ENCODE results near the gene TP53I13.

Gene TP53I13

GRCh38 chr17:29613856-29614255 is 45.4 kb downstream of the TP53I13 start:
- Histone ChIP-seq H3K9me3 (ENCODE audit: insufficient read depth, low read depth, low read length) (no peaks in the 10 kb centered on the region), H3K27ac (ENCODE audit: low read depth, low read length) (no peak overlapping the region), H3K4me1 (ENCODE audit: insufficient read depth, low read length) (peaks cover 19% of the 10 kb centered on the region), H3K9ac (ENCODE audit: low read depth, low read length) (0 out of 2 replicates have a peak overlapping the region, but pooled peaks have one; percentile 35), H3K36me3 (ENCODE audit: insufficient read depth, low read length) (no peaks in the 10 kb centered on the region), H3K27me3 (ENCODE audit: insufficient read depth, low read length) (peaks cover 63% of the 10 kb centered on the region), H3K4me3 (ENCODE audit: low read length) (peak overlapping the region; percentile 44)
- WGBS, result 27% methylated on average over 13 of the region's 13 CpGs

- H3K36me3 ChIP-seq (ENCODE audit: insufficient read depth, low read length), result no peaks in the 10 kb centered on the region
- H3K9me3 ChIP-seq (ENCODE audit: insufficient read depth, low read depth, low read length), result no peaks in the 10 kb centered on the region
- no peak overlapping the region for H3K9ac ChIP-seq (ENCODE audit: low read depth, low read length)
- H3K4me3 ChIP-seq (ENCODE audit: low read length), result no peak overlapping the region; the same call in 1 of the 2 replicates
- peaks cover 66% of the 10 kb centered on the region for H3K27me3 ChIP-seq (ENCODE audit: insufficient read depth, low read length)
- 81% methylated on average over 13 of the region's 16 CpGs for WGBS
- no peak overlapping the region for H3K27ac ChIP-seq (ENCODE audit: low read depth, low read length)
- peaks cover 19% of the 10 kb centered on the region for H3K4me1 ChIP-seq (ENCODE audit: insufficient read depth, low read length)
Measured at GRCh38 chr17:29614349-29615047, 46.0 kb downstream of the TP53I13 start.

- H3K4me3 ChIP-seq (ENCODE audit: low read length), result peak overlapping the region; percentile 65
- 0 out of 2 replicates have a peak overlapping the region, but pooled peaks have one; percentile 33 for H3K9ac ChIP-seq (ENCODE audit: low read depth, low read length)
- 64% methylated on average over 15 of the region's 15 CpGs for WGBS
Measured at GRCh38 chr17:29615048-29615385, 46.5 kb downstream of the TP53I13 start.

GRCh38 chr17:29615492-29616299 is 47.2 kb downstream of the TP53I13 start:
- no peaks in the 10 kb centered on the region for H3K9me3 ChIP-seq (ENCODE audit: insufficient read depth, low read depth, low read length)
- peaks cover 19% of the 10 kb centered on the region for H3K4me1 ChIP-seq (ENCODE audit: insufficient read depth, low read length)
- 3% methylated on average over 74 of the region's 74 CpGs for WGBS
- no peaks in the 10 kb centered on the region for H3K36me3 ChIP-seq (ENCODE audit: insufficient read depth, low read length)
- H3K4me3 ChIP-seq (ENCODE audit: low read length), result peak overlapping the region; percentile 65
- H3K27me3 ChIP-seq (ENCODE audit: insufficient read depth, low read length), result peaks cover 69% of the 10 kb centered on the region
- 0 out of 2 replicates have a peak overlapping the region, but pooled peaks have one; percentile 33 for H3K9ac ChIP-seq (ENCODE audit: low read depth, low read length)
- no peak overlapping the region for H3K27ac ChIP-seq (ENCODE audit: low read depth, low read length)

More at GRCh38 chr17:29615048-29615385, 46.5 kb downstream of the TP53I13 start:
- no peak overlapping the region for H3K27ac ChIP-seq (ENCODE audit: low read depth, low read length)
- no peaks in the 10 kb centered on the region for H3K9me3 ChIP-seq (ENCODE audit: insufficient read depth, low read depth, low read length)
- peaks cover 66% of the 10 kb centered on the region for H3K27me3 ChIP-seq (ENCODE audit: insufficient read depth, low read length)
- H3K4me1 ChIP-seq (ENCODE audit: insufficient read depth, low read length), result peaks cover 19% of the 10 kb centered on the region
- no peaks in the 10 kb centered on the region for H3K36me3 ChIP-seq (ENCODE audit: insufficient read depth, low read length)

GRCh38 chr17:29616300-29617048 is 48.0 kb downstream of the TP53I13 start:
- H3K9ac ChIP-seq (ENCODE audit: low read depth, low read length), result no peak overlapping the region
- WGBS, result 32% methylated on average over 32 of the region's 32 CpGs
- peaks cover 19% of the 10 kb centered on the region for H3K4me1 ChIP-seq (ENCODE audit: insufficient read depth, low read length)
- no peaks in the 10 kb centered on the region for H3K36me3 ChIP-seq (ENCODE audit: insufficient read depth, low read length)
- no peak overlapping the region for H3K27ac ChIP-seq (ENCODE audit: low read depth, low read length)
- H3K27me3 ChIP-seq (ENCODE audit: insufficient read depth, low read length), result peaks cover 77% of the 10 kb centered on the region
- peak overlapping the region; percentile 65 for H3K4me3 ChIP-seq (ENCODE audit: low read length)
- no peaks in the 10 kb centered on the region for H3K9me3 ChIP-seq (ENCODE audit: insufficient read depth, low read depth, low read length)

GRCh38 chr17:29617125-29617480 is 48.6 kb downstream of the TP53I13 start:
- Histone ChIP-seq H3K27ac (ENCODE audit: low read depth, low read length) (no peak overlapping the region), H3K27me3 (ENCODE audit: insufficient read depth, low read length) (peaks cover 82% of the 10 kb centered on the region), H3K4me3 (ENCODE audit: low read length) (peak overlapping the region; percentile 65), H3K9ac (ENCODE audit: low read depth, low read length) (no peak overlapping the region), H3K36me3 (ENCODE audit: insufficient read depth, low read length) (no peaks in the 10 kb centered on the region), H3K4me1 (ENCODE audit: insufficient read depth, low read length) (peaks cover 19% of the 10 kb centered on the region), H3K9me3 (ENCODE audit: insufficient read depth, low read depth, low read length) (no peaks in the 10 kb centered on the region)
- WGBS, result 7% methylated on average over 16 of the region's 16 CpGs

GRCh38 chr17:29617481-29618271 is 49.2 kb downstream of the TP53I13 start:
- Histone ChIP-seq H3K9me3 (ENCODE audit: insufficient read depth, low read depth, low read length) (no peaks in the 10 kb centered on the region), H3K9ac (ENCODE audit: low read depth, low read length) (0 out of 2 replicates have a peak overlapping the region, but pooled peaks have one; percentile 40), H3K4me3 (ENCODE audit: low read length) (peak overlapping the region; percentile 65), H3K4me1 (ENCODE audit: insufficient read depth, low read length) (peaks cover 19% of the 10 kb centered on the region), H3K36me3 (ENCODE audit: insufficient read depth, low read length) (no peaks in the 10 kb centered on the region), H3K27ac (ENCODE audit: low read depth, low read length) (no peak overlapping the region), H3K27me3 (ENCODE audit: insufficient read depth, low read length) (peaks cover 83% of the 10 kb centered on the region)
- 13% methylated on average over 68 of the region's 68 CpGs for WGBS

- Histone ChIP-seq H3K4me1 (ENCODE audit: insufficient read depth, low read length) (peaks cover 23% of the 10 kb centered on the region), H3K4me3 (ENCODE audit: low read length) (peak overlapping the region; percentile 65), H3K9ac (ENCODE audit: low read depth, low read length) (no peak overlapping the region), H3K27ac (ENCODE audit: low read depth, low read length) (no peak overlapping the region), H3K36me3 (ENCODE audit: insufficient read depth, low read length) (no peaks in the 10 kb centered on the region), H3K27me3 (ENCODE audit: insufficient read depth, low read length) (peaks cover 86% of the 10 kb centered on the region), H3K9me3 (ENCODE audit: insufficient read depth, low read depth, low read length) (no peaks in the 10 kb centered on the region)
- WGBS, result 42% methylated on average over 22 of the region's 22 CpGs
Measured at GRCh38 chr17:29618272-29619065, 50.0 kb downstream of the TP53I13 start.

GRCh38 chr17:29619251-29619650 is 50.8 kb downstream of the TP53I13 start:
- Histone ChIP-seq H3K9ac (ENCODE audit: low read depth, low read length) (no peak overlapping the region), H3K4me1 (ENCODE audit: insufficient read depth, low read length) (peaks cover 23% of the 10 kb centered on the region), H3K27ac (ENCODE audit: low read depth, low read length) (no peak overlapping the region), H3K4me3 (ENCODE audit: low read length) (no peak overlapping the region), H3K27me3 (ENCODE audit: insufficient read depth, low read length) (peaks cover 84% of the 10 kb centered on the region), H3K9me3 (ENCODE audit: insufficient read depth, low read depth, low read length) (no peaks in the 10 kb centered on the region), H3K36me3 (ENCODE audit: insufficient read depth, low read length) (no peaks in the 10 kb centered on the region)

- Histone ChIP-seq H3K36me3 (ENCODE audit: insufficient read depth, low read length) (no peaks in the 10 kb centered on the region), H3K9me3 (ENCODE audit: insufficient read depth, low read depth, low read length) (no peaks in the 10 kb centered on the region), H3K4me3 (ENCODE audit: low read length) (no peak overlapping the region), H3K27me3 (ENCODE audit: insufficient read depth, low read length) (peaks cover 74% of the 10 kb centered on the region), H3K9ac (ENCODE audit: low read depth, low read length) (no peak overlapping the region), H3K4me1 (ENCODE audit: insufficient read depth, low read length) (peaks cover 13% of the 10 kb centered on the region), H3K27ac (ENCODE audit: low read depth, low read length) (no peak overlapping the region)
- 67% methylated on average over 3 of the region's 4 CpGs for WGBS
Measured at GRCh38 chr17:29620271-29620670, 51.8 kb downstream of the TP53I13 start.
